Suprapubic skin (tissue), 4 donors: ENCODE results near the gene PDZD7.

ENCODE experiments used
- CTCF ChIP-seq, 2 donors: fragments of 200-600 bp in 1 of 2; fragments of 450-650 bp in 1 of 2; sonication (generic) in 1 of 2; IDR thresholded peaks; one replicate each; pipeline ENCODE4 v1.5.1; 2016 to 2019; ENCODE audit warnings: antibody characterized with exemption in 2 of 2, mild to moderate bottlenecking in 1 of 2, moderate library complexity in 1 of 2
- EP300 ChIP-seq: sonication (generic); formaldehyde crosslinking; IDR thresholded peaks from one replicate; pipeline ENCODE4 v1.6.1; 2017; ENCODE audit warnings: antibody characterized with exemption
- POLR2A ChIP-seq, 2 donors: fragments of 450-650 bp; IDR thresholded peaks; one replicate each; pipeline ENCODE4 v1.6.1; 2017; ENCODE audit warnings: antibody characterized with exemption in 2 of 2, mild to moderate bottlenecking in 2 of 2, moderate library complexity in 2 of 2
- POLR2AphosphoS5 ChIP-seq, 3 donors: sonication (generic); formaldehyde crosslinking; IDR thresholded peaks; one replicate each; pipeline ENCODE4 v1.6.1; 2017; ENCODE audit warnings: antibody characterized with exemption in 3 of 3

- TF ChIP-seq CTCF (IDR thresholded peaks at IDR 0.05), result no peak
- TF ChIP-seq POLR2A (IDR thresholded peaks at IDR 0.05), result no peak
- TF ChIP-seq EP300, result no peak
- no peak for TF ChIP-seq POLR2AphosphoS5 (IDR thresholded peaks at IDR 0.05)
These were observed 22.8 kb downstream of the PDZD7 start for GRCh38 chr10:101007915-101008822.
